Activated CD8-positive, alpha-beta T cell treated with anti-CD3 and anti-CD28 coated beads for 36 hours (primary cell): ENCODE measurements around the gene PWWP2A. TPM values are rescaled to one million over a fixed set of nuclear protein-coding genes. Genes with fewer than 3 reads are reported as not detected.

ENCODE experiments used
- ATAC-seq: fragments of 200-7000 bp; cut with Tn5 transposase; one replicate; pipeline ENCODE4 v1.10.0; 2021; ENCODE audit warnings: mild to moderate bottlenecking, moderate library complexity
- CTCF ChIA-PET: fragments of 350-600 bp; sonication (Branson Sonifier 250); formaldehyde crosslinking; loops from one replicate; lab custom pipeline; 2021; ENCODE audit warnings: antibody characterized with exemption; lab: Charles Lee
- POLR2A ChIA-PET: fragments of 350-600 bp; sonication (Branson Sonifier 250); formaldehyde crosslinking; loops from one replicate; lab custom pipeline; 2021; ENCODE audit warnings: antibody characterized with exemption; lab: Charles Lee
- DNase-seq: peaks from one replicate; pipeline ENCODE4 v3.0.0-alpha.2; 2020
- H3K27ac Mint-ChIP-seq: one replicate; pipeline ENCODE4 v1.8.0; 2021; ENCODE audit warnings: mild to moderate bottlenecking, mixed read lengths
- H3K27me3 Mint-ChIP-seq: one replicate; pipeline ENCODE4 v1.8.0; 2021; ENCODE audit warnings: mixed read lengths
- H3K36me3 Mint-ChIP-seq: one replicate; pipeline ENCODE4 v1.8.0; 2021; ENCODE audit warnings: low read depth, mixed read lengths
- H3K4me1 Mint-ChIP-seq: one replicate; pipeline ENCODE4 v1.8.0; 2021; ENCODE audit warnings: low read depth, mixed read lengths
- H3K4me3 Mint-ChIP-seq: one replicate; pipeline ENCODE4 v1.8.0; 2021; ENCODE audit warnings: mild to moderate bottlenecking, moderate library complexity, mixed read lengths
- H3K9me3 Mint-ChIP-seq: one replicate; pipeline ENCODE4 v1.8.0; 2021; ENCODE audit warnings: mixed read lengths
- intact Hi-C: fragments of 100-400 bp; cut with micrococcal nuclease; formaldehyde crosslinking; loops from one replicate; pipeline ENCODE4 v1.10.0; 2022
- total RNA-seq, 2 experiments: library from RNA; stranded (reverse); gene quantifications; one replicate each; pipeline ENCODE4 v1.2.3, GENCODE V29; 2021
- TF ChIP-seq, protein P1 (sequence below): fragments of 200-600 bp; IDR thresholded peaks from one replicate; pipeline ENCODE4 v1.8.0; 2022; ENCODE audit warnings: antibody characterized with exemption, mild to moderate bottlenecking

PWWP2A gene
- total RNA-seq, 2 experiments from 2014 or later: 16.0 to 17.5 TPM

DNA sequence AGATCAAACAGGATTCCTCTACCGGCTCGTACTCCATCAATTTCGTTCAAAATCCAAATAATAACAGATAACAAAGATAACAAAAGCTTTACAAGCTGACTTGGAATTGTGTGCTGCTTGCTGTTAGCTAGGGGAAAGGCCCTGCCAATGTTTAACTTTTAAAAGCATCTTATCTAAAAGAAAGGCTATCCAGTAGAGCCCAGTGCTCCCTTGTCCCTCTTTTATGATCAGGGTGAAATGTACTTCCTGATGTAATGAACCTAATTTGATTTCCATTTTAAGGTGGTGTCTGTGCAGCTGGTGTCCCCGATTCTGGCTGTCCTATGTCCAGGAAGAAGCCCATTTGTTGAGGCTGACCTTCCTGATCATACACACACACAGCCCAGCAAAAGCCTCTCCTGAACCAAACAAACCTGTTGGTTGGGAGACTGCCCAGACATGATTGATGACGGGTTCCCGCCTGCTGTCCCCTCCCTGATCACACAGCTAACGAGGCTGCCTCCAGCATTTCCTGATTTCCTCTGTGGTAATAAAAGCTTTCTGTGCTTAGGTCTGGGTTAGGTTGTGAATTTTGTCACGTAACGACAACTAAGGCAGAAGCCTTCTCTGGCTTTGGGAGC is 54.1 kb downstream of the PWWP2A start:
- no peak overlapping the region for H3K27ac Mint-ChIP-seq
- peaks cover 20% of the 10 kb centered on the region for H3K36me3 Mint-ChIP-seq
- no peaks in the 10 kb centered on the region for H3K4me1 Mint-ChIP-seq
- H3K9me3 Mint-ChIP-seq: no peaks in the 10 kb centered on the region
- no peaks in the 10 kb centered on the region for H3K27me3 Mint-ChIP-seq
- ATAC-seq (no peak), DNase-seq (no peak)
- H3K4me3 Mint-ChIP-seq: no peak overlapping the region
- POLR2A ChIA-PET: interaction anchor here (1.1 kb wide), 1 partner anchor 20 kb away, joined by 3 read pairs; no protein-coding TSS in a partner anchor
- TF ChIP-seq, protein P1, sequence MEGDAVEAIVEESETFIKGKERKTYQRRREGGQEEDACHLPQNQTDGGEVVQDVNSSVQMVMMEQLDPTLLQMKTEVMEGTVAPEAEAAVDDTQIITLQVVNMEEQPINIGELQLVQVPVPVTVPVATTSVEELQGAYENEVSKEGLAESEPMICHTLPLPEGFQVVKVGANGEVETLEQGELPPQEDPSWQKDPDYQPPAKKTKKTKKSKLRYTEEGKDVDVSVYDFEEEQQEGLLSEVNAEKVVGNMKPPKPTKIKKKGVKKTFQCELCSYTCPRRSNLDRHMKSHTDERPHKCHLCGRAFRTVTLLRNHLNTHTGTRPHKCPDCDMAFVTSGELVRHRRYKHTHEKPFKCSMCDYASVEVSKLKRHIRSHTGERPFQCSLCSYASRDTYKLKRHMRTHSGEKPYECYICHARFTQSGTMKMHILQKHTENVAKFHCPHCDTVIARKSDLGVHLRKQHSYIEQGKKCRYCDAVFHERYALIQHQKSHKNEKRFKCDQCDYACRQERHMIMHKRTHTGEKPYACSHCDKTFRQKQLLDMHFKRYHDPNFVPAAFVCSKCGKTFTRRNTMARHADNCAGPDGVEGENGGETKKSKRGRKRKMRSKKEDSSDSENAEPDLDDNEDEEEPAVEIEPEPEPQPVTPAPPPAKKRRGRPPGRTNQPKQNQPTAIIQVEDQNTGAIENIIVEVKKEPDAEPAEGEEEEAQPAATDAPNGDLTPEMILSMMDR: no peak
- CTCF ChIA-PET: no interaction called here
- intact Hi-C loops: no loop called here

DNA sequence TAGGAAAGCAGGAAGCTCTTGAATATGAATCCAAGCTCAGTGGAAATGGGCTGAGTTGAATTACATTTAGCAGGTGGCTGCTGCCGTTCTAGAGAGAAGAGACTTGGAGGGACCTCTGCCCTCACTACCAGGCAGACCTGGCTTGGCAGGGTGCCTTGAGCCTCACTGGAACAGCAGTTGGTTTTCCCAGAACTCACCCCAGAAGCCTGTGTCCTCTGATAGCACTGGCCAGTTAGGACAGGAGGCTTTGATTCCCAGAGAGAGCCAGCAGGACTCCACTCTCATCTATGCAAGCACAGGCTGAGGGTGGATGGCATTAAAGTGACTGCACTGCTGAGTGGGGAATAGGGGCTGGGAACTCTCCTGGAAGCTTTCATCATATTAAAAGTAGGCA is 54.8 kb downstream of the PWWP2A start:
- no peaks in the 10 kb centered on the region for H3K4me1 Mint-ChIP-seq
- intact Hi-C loops: no loop called here
- H3K27ac Mint-ChIP-seq: no peak overlapping the region
- ATAC-seq (no peak), DNase-seq (no peak)
- TF ChIP-seq, protein P1: no peak
- ChIA-PET POLR2A (interaction anchor here (1.1 kb wide), 1 partner anchor 19 kb away, joined by 3 read pairs; no protein-coding TSS in a partner anchor), CTCF (no interaction called here)
- H3K36me3 Mint-ChIP-seq: peaks cover 17% of the 10 kb centered on the region
- H3K4me3 Mint-ChIP-seq: no peak overlapping the region
- H3K27me3 Mint-ChIP-seq: no peaks in the 10 kb centered on the region
- H3K9me3 Mint-ChIP-seq: no peaks in the 10 kb centered on the region

DNA sequence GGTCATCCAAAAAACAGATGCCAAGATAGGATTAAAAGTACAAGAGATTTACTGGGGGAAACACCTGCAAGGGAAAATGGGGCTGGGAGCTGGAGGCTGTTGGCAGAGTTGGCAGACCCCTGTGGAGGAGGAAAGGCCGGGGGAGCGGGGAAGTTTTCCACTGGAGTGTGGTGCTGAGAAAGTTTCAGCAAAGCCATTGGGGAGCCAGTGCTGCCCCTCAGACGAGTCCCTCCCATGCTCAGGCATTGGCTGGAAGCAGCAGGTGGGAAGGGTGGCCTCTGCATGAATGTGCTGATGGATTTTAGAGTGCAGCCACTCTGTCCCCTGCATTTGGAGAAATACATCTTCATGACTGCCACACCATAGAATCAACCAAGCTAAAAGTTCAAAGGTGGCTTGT is 57.5 kb downstream of the PWWP2A start:
- DNase-seq: no peak
- H3K4me1 Mint-ChIP-seq: no peaks in the 10 kb centered on the region
- ChIA-PET POLR2A (no interaction called here), CTCF (no interaction called here)
- TF ChIP-seq, protein P1: no peak
- H3K36me3 Mint-ChIP-seq: peaks cover 20% of the 10 kb centered on the region
- no peaks in the 10 kb centered on the region for H3K9me3 Mint-ChIP-seq
- H3K27me3 Mint-ChIP-seq: no peaks in the 10 kb centered on the region
- H3K4me3 Mint-ChIP-seq: no peak overlapping the region
- H3K27ac Mint-ChIP-seq: no peak overlapping the region
- no peak for ATAC-seq
- intact Hi-C loops: no loop called here

DNA sequence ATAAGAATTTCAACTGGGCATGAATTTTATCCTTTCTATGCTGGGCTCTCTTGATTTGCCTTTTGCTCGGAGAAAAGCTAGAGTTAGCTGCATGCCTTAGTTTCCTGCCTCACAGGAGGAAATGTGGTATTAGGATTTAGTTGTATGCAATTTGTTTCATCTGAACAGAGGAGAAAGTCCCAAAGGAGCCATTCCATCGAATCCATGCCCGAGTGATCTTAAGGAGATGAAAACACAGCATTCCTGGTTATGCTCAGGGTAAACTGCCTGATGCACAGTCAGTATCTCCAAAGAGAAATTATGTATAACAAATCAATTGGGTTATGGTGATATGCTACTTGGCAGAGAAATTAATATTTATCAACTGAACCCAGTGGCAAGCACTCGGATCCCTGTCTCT is 59.2 kb downstream of the PWWP2A start:
- TF ChIP-seq, protein P1: no peak
- H3K9me3 Mint-ChIP-seq: no peaks in the 10 kb centered on the region
- no peaks in the 10 kb centered on the region for H3K27me3 Mint-ChIP-seq
- ChIA-PET CTCF (interaction anchor here (1.2 kb wide), 1 partner anchor 11 kb away, joined by 3 read pairs; no protein-coding TSS in a partner anchor), POLR2A (interaction anchor here (1.0 kb wide), 1 partner anchor 9 kb away, joined by 3 read pairs; no protein-coding TSS in a partner anchor)
- H3K27ac Mint-ChIP-seq: no peak overlapping the region
- H3K4me3 Mint-ChIP-seq: no peak overlapping the region
- ATAC-seq (no peak), DNase-seq (no peak)
- H3K36me3 Mint-ChIP-seq: peaks cover 22% of the 10 kb centered on the region
- intact Hi-C loops: no loop called here
- no peaks in the 10 kb centered on the region for H3K4me1 Mint-ChIP-seq

DNA sequence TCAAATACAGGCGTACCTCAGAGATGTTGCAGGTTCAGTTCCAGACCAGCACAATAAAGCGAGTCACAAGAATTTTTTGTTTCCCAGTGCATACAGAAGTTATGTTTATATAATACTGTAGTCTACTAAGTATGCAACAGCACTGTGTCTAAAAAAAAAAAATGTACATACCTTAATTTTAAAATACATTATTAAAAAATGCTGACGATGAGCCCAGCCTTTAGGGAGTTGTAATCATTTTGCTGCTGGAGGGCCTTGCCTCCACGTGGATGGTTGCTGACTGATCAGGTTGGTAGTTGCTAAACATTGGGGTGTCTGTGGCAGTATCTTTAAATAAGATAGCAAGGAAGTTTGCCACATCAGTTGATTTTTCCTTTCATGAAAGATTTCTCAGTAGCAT is 62.0 kb downstream of the PWWP2A start:
- ATAC-seq (no peak), DNase-seq (no peak)
- no peaks in the 10 kb centered on the region for H3K27me3 Mint-ChIP-seq
- H3K36me3 Mint-ChIP-seq: peaks cover 28% of the 10 kb centered on the region
- H3K27ac Mint-ChIP-seq: no peak overlapping the region
- intact Hi-C loops: no loop called here
- TF ChIP-seq, protein P1: no peak
- H3K4me1 Mint-ChIP-seq: no peaks in the 10 kb centered on the region
- H3K4me3 Mint-ChIP-seq: no peak overlapping the region
- no peaks in the 10 kb centered on the region for H3K9me3 Mint-ChIP-seq
- CTCF ChIA-PET: no interaction called here
- POLR2A ChIA-PET: no interaction called here
